Panc1 (cell line): ENCODE data around the gene SPZ1. TPM values are rescaled to one million over a fixed set of nuclear protein-coding genes. Genes with fewer than 3 reads are reported as not detected.

Experiments
- ATAC-seq: fragments of 200-7000 bp; cut with Tn5 transposase; 2 replicates; pipeline ENCODE4 v1.9.1; 2020; ENCODE audit warnings: mild to moderate bottlenecking, moderate library complexity
- BruUV-seq: library from RNA; stranded (reverse); fragments of 400-500 nt; replicated peaks from 2 replicates; lab custom pipeline; 2021; lab: Mats Ljungman, UMichigan
- CTCF ChIA-PET: fragments of 300-600 bp; sonication (Branson Sonifier 250); formaldehyde crosslinking; loops from one replicate; lab custom pipeline; 2022; ENCODE audit warnings: antibody characterized with exemption; lab: Charles Lee
- POLR2A ChIA-PET: fragments of 300-600 bp; sonication (Branson Sonifier 250); formaldehyde crosslinking; loops from one replicate; lab custom pipeline; 2022; ENCODE audit warnings: antibody characterized with exemption; lab: Charles Lee
- DNase-seq: peaks from one replicate; pipeline ENCODE4 v3.0.0-alpha.2; 2010; ENCODE audit warnings: low read depth, low spot score
- H3K27ac ChIP-seq: 2 replicates; pipeline ENCODE4 v1.5.1; 2011; ENCODE audit warnings: mild to moderate bottlenecking, low read length, inconsistent platforms
- H3K27me3 ChIP-seq: fragments of 200-500 bp; sonication (Bioruptor generic); 2 replicates; pipeline ENCODE4 v1.6.0; 2014; ENCODE audit warnings: low read length, inconsistent platforms; ENCODE audit not compliant: control insufficient read depth, insufficient read depth
- H3K36me3 ChIP-seq: fragments of 200-500 bp; sonication (Bioruptor generic); 2 replicates; pipeline ENCODE4 v1.5.1; 2014; ENCODE audit warnings: inconsistent platforms, mild to moderate bottlenecking, low read length, moderate library complexity; ENCODE audit not compliant: control insufficient read depth, insufficient read depth
- H3K4me1 ChIP-seq: 2 replicates; pipeline ENCODE4 v1.5.1; 2011; ENCODE audit warnings: inconsistent platforms, mild to moderate bottlenecking, low read length, moderate library complexity; ENCODE audit not compliant: control insufficient read depth, insufficient read depth
- H3K4me3 ChIP-seq, 2 experiments: 2 replicates each; pipeline ENCODE4 v1.5.1; 2011 to 2012; ENCODE audit warnings: low read depth in 2 of 2, low read length in 2 of 2, mild to moderate bottlenecking in 2 of 2, inconsistent platforms in 1 of 2, moderate library complexity in 1 of 2
- H3K9me3 ChIP-seq: fragments of 200-500 bp; sonication (Bioruptor generic); 2 replicates; pipeline ENCODE4 v1.5.1; 2014; ENCODE audit warnings: low read depth, mild to moderate bottlenecking, inconsistent platforms, low read length, moderate library complexity; ENCODE audit not compliant: control insufficient read depth, insufficient read depth
- POLR2AphosphoS5 ChIP-seq: IDR thresholded peaks from 2 replicates; pipeline ENCODE4 v1.6.1; 2012; ENCODE audit warnings: mild to moderate bottlenecking, low read depth, low read length, moderate library complexity
- SIN3A ChIP-seq: IDR thresholded peaks from 2 replicates; pipeline ENCODE4 v1.6.1; 2012; ENCODE audit warnings: low read depth, mild to moderate bottlenecking, low read length, moderate library complexity, borderline replicate concordance; ENCODE audit not compliant: insufficient read depth
- TCF7L2 ChIP-seq: IDR thresholded peaks from 2 replicates; pipeline ENCODE4 v1.6.1; 2011; ENCODE audit warnings: mild to moderate bottlenecking, low read depth, low read length, inconsistent platforms
- in situ Hi-C: cut with HindIII; loops from 2 replicates; pipeline ENCODE4 v1.10.0; 2016; ENCODE audit warnings: low sequenced_read_pairs, low pct_unique_long_range_greater_than_20kb
- intact Hi-C: fragments of 100-400 bp; cut with micrococcal nuclease; formaldehyde crosslinking; loops from one replicate; pipeline ENCODE4 v1.10.0; 2022; ENCODE audit not compliant: unreplicated experiment
- total RNA-seq: library from RNA; stranded (reverse); gene quantifications from one replicate; pipeline ENCODE4 v1.2.1, GENCODE V29; 2021; ENCODE audit not compliant: unreplicated experiment
- TF ChIP-seq, protein P1 (sequence below): fragments of 450-650 bp; IDR thresholded peaks from 2 replicates; pipeline ENCODE4 v1.5.1; 2017; ENCODE audit warnings: mild to moderate bottlenecking
- TF ChIP-seq, protein P2 (sequence below), 2 experiments: IDR thresholded peaks; 2 replicates each; pipeline ENCODE4 v1.6.1; 2011 to 2012; ENCODE audit warnings: low read depth in 2 of 2, control low read depth in 1 of 2, low read length in 1 of 2, mild to moderate bottlenecking in 1 of 2, moderate library complexity in 1 of 2; ENCODE audit not compliant: insufficient read depth in 1 of 2

Gene SPZ1
- total RNA-seq, 1 experiment from 2014 or later: not detected

DNA sequence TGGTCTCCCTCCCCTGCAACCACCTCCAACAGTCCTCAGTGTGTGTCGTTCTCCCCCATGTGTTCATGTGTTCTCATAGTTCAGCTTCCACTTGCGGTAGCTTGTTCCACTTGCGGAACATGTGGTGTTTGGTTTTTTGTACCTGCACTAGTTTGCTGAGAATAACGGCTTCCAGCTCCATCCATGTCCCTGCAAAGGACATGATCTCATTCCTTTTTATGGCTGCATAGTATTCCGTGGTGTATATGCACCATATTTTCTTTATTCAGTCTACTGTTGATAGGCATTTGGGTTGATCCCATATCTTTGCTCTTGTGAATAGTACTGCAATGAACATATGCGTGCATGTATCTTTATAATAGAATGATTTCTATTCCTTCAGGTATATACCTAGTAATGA, 45.1 kb downstream of the SPZ1 start:
- POLR2A ChIA-PET: interaction anchor here (0.6 kb wide), 1 partner anchor 706 kb away, joined by 3 read pairs; no protein-coding TSS in a partner anchor
- no peaks in the 10 kb centered on the region for H3K9me3 ChIP-seq
- no peaks in the 10 kb centered on the region for H3K4me1 ChIP-seq
- intact Hi-C loops (no loop called here), in situ Hi-C loops (no loop called here)
- BruUV-seq: no TSS peak
- no peak overlapping the region for H3K27ac ChIP-seq
- no peaks in the 10 kb centered on the region for H3K36me3 ChIP-seq
- CTCF ChIA-PET: interaction anchor here (0.5 kb wide), 1 partner anchor 18 kb away, joined by 8 read pairs; no protein-coding TSS in a partner anchor
- TF ChIP-seq, protein P1, sequence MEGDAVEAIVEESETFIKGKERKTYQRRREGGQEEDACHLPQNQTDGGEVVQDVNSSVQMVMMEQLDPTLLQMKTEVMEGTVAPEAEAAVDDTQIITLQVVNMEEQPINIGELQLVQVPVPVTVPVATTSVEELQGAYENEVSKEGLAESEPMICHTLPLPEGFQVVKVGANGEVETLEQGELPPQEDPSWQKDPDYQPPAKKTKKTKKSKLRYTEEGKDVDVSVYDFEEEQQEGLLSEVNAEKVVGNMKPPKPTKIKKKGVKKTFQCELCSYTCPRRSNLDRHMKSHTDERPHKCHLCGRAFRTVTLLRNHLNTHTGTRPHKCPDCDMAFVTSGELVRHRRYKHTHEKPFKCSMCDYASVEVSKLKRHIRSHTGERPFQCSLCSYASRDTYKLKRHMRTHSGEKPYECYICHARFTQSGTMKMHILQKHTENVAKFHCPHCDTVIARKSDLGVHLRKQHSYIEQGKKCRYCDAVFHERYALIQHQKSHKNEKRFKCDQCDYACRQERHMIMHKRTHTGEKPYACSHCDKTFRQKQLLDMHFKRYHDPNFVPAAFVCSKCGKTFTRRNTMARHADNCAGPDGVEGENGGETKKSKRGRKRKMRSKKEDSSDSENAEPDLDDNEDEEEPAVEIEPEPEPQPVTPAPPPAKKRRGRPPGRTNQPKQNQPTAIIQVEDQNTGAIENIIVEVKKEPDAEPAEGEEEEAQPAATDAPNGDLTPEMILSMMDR: no peak
- no peak for TF ChIP-seq POLR2AphosphoS5
- no peak for TF ChIP-seq SIN3A
- no peaks in the 10 kb centered on the region for H3K27me3 ChIP-seq
- ATAC-seq (no peak), DNase-seq (no peak)
- no peak overlapping the region for H3K4me3 ChIP-seq

DNA sequence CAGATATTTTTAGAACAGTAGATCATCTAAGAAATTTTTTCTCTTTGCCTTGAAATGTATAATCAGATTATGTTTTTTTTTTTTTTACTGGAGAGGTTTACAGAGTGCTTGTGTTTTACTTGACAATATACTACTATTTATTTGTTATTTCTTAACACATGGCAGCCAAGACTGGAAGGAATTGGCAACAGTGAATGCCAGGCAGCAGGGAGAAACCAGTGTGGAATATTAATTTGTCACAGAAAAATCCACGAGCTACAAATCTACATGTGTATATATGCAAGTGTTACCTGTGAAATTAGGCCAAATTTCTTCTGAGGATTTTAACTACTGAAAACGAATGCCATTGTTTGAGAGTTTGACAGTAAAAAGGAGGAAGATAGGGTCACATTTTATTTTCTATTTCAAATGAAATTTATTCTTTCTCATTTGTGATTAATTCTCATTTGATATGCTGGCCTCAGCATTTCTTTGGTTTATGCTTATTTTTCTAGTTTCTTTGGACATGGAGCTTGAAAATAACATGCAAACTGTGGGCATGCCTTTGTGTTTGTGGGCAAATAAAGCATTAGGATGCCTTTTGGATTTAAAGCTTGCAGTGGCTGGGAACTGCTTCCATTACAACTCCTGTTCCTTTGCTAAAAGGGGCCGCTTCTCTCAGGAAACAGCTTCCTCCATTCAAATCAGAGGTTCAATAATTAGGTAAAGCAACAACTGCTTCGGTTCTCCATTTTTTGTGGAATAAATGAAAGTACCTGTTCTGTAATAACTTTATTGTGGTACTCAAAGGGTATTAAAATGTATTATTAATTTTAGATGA, 49.1 kb downstream of the SPZ1 start:
- POLR2A ChIA-PET: no interaction called here
- in situ Hi-C loops: no loop called here
- Histone ChIP-seq H3K9me3 (no peaks in the 10 kb centered on the region), H3K4me3 (no peak overlapping the region), H3K27ac (no peak overlapping the region), H3K4me1 (no peaks in the 10 kb centered on the region), H3K27me3 (no peaks in the 10 kb centered on the region), H3K36me3 (no peaks in the 10 kb centered on the region)
- DNase-seq (no peak), ATAC-seq (no peak)
- no TSS peak for BruUV-seq
- TF ChIP-seq, protein P2, sequence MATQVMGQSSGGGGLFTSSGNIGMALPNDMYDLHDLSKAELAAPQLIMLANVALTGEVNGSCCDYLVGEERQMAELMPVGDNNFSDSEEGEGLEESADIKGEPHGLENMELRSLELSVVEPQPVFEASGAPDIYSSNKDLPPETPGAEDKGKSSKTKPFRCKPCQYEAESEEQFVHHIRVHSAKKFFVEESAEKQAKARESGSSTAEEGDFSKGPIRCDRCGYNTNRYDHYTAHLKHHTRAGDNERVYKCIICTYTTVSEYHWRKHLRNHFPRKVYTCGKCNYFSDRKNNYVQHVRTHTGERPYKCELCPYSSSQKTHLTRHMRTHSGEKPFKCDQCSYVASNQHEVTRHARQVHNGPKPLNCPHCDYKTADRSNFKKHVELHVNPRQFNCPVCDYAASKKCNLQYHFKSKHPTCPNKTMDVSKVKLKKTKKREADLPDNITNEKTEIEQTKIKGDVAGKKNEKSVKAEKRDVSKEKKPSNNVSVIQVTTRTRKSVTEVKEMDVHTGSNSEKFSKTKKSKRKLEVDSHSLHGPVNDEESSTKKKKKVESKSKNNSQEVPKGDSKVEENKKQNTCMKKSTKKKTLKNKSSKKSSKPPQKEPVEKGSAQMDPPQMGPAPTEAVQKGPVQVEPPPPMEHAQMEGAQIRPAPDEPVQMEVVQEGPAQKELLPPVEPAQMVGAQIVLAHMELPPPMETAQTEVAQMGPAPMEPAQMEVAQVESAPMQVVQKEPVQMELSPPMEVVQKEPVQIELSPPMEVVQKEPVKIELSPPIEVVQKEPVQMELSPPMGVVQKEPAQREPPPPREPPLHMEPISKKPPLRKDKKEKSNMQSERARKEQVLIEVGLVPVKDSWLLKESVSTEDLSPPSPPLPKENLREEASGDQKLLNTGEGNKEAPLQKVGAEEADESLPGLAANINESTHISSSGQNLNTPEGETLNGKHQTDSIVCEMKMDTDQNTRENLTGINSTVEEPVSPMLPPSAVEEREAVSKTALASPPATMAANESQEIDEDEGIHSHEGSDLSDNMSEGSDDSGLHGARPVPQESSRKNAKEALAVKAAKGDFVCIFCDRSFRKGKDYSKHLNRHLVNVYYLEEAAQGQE (IDR thresholded peaks at IDR 0.05; ENCODE audit: insufficient read depth in 1 of 2, low read depth in 2 of 2, low read length in 1 of 2): no peak
- no peak for TF ChIP-seq POLR2AphosphoS5
- TF ChIP-seq, protein P1: no peak
- no peak for TF ChIP-seq TCF7L2
- TF ChIP-seq SIN3A: no peak
- CTCF ChIA-PET: no interaction called here
- intact Hi-C loops: no loop called here
